GM04503 (cell line): Measurements from ENCODE around the gene RPEL1.
"Not testable (repeated sequence)": the region's sequence is repeated elsewhere in the genome, so short reads cannot be mapped to it uniquely, and the experiment has no call there.

Experiments used
- DNase-seq: peaks from one replicate; pipeline ENCODE4 v3.0.0-alpha.2; 2012; ENCODE audit warnings: low read depth

The RPEL1 gene

DNA sequence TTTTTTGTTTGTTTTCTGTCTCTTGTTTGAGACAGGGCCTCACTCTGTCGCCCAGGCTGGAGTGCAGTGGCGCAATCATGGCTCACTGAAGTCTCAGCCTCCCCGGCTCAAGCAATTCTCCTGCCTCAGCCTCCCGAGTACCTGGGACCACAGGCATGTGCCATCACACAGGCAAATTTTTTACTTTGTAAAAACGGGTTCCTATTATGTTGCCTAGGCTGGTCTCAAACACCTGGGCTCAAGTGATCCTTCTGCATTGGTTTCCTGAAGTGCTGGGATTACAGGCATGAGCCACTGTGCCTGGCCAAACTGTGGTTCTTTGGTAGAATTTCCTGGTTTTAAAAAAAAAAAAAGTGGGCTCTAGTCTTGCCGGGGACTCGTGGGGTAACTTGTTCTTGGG lies at the start of gene RPEL1:
TSS of gene RPEL1 (plus strand) at position 301 of the 400 bp plus-strand sequence. CDS start 110 bp downstream, outside the sequence.
- DNase-seq, result not testable (repeated sequence)

DNA sequence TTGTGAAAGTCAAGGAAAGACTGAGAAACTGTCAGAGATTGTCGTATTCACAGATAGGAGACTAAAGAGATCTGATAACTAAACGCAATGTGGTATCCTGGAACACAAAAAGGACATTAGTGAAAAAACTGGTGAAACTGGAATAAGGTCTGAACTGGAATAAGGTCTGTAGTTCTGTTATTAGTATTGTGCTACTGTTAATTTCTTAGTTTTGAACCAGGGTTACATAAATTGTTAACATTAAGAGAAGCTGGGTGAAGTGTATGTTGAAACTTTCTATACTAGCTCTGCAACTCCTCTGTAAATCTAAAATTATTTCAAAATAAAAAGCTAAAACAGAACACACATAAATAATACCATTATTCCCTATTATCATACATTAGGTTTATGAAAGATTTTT lies 49.2 kb upstream of the RPEL1 start:
- no peak for DNase-seq

DNA sequence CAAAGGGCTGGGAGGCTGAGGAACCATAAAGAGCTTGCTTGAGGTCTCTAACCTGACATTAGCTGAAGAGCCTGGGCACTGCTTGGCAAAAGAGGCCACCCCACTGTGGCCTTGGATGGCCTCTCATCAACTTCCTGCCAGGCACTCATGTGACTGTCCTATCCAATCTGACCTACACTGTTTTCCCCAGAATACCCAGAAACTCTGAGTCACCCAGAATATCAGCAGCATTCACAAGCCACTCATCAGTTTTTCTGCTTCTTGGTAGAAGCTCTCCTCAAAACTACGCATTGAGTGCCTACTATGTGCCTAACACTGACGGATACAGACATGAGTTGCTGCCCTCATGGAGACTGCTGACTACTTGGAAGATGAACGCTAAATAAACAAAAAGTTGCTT lies 48.5 kb upstream of the RPEL1 start:
- peak; percentile 66 for DNase-seq

DNA sequence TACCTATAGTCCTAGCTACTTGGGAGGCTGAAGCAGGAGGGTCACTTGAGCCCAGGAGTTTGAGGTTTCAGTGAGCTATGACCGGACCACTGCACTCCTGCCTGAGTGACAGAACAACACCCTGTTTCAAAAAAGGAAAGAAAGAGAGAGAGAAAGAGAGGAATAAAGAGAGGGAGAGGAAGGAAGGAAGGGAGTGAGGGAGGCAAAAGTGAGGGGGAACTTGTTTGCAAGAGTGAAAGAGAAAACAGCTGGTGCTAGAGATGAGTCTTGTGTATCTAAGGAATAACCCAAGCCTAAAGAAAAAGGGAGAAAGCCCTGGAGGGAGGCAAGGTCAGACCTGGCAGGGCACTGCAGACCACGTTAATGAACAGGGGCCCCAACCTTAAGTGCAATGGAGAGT lies 47.8 kb upstream of the RPEL1 start:
- no peak for DNase-seq

DNA sequence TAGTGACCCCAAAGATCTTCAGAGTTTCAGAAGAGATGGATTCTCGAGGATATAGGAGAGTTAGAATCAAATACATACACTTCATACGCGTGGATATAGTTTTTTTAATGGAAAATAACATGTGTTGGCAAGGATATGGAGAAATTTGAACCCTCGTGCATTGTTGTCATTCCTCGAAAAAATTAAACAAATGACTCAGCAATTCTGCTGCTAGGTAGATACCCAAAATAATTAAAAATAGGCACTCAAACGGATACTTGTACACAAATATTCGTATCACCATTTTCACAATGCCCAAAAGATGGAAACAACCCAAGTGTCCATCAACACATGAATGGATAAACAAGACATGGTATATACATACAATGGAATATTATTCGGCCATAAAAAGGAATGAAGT lies 47.0 kb upstream of the RPEL1 start:
- DNase-seq, result no peak

DNA sequence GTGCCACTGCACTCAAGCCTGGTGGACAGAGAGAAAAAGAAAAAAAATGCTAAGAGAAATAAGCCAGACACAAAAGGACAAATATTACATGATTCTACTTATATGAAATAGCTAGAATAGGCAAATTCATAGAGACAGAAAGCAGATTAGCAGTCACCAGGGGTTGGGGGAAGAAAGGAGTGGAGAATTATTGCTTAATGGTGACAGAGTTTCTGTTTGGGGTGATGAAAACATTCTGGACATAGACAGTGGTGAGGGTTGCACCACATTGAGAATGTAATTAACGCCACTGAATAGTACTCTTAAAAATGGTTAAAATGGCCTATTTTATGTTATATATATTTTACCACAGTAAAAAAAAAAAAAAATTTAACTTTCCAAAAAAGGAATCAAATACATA lies 46.2 kb upstream of the RPEL1 start:
- DNase-seq, result no peak

DNA sequence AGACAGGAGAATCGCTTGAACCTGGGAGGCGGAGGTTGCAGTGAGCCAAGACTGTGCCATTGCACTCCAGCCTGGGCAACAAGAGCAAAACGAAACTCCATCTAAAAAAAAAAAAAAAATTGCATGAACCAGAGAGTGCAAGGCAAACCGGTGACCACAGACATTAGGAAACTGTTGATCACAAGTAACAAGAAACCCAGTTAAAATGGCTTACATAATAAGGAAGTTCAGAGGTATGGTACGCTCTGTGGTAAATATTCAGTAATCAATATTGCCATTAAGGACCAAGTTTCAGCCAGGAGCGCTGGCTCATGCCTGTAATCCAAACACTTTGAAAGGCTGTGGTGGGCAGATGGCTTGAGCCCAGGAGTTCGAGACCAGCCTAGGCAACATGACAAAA lies 43.4 kb upstream of the RPEL1 start:
- DNase-seq, result no peak

DNA sequence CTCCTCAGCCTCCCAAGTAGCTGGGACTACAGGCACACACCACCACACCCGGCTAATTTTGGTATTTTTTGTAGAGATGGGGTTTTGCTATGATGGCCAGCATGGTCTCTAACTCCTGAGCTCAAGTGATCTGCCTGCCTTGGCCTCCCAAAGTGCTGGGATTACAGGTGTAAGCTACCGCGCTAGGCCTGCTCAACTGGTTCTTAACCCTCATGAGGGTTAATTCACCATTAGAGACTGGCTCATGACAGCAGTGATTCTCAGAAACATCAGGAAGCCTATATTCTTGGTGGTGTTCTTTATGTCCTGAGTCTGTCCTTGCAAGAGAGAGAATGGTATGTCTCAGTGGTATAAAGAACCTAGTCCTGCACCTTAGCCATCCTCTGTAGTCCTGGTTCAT lies 42.2 kb upstream of the RPEL1 start:
- no peak for DNase-seq

DNA sequence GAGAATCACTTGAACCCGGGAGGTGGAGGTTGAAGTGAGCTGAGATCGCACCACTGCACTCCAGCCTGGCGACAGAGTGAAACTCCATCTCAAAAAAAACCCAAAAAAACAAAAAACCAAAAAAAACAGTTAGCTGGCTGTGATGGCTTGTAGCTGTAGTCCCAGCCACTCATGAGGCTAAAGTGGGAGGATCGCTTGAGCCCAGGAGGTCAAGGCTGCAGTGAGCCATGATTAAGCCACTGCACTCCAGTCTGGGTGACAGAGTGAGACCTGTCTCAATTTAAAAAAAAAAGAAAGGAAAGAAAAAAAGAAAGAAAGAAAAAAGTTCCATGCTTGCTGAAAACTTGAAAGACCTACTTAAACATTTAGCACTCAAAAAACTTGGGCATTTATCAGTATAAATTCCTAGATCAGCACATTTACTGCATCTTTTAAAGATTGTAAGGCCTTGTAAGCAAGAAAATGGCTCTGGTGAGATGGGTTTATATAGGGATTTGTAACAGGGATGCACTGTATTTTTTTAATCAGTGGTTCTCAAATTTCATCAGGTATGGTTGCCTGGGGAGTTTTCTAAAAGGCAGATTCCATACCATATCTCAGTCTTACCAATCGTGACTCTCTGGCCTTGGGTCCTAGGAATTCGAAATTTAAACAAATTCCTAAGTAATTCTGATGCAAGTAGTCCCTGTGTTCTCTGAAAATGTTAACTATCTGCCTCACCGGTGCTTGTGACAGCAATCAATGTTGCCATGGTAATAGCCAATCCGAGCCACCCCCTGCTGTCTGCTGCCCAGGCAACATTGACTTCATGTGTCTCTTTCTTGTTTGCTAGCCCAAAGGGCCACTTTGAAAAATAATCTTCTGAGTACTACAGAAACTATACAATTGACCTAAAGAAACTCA lies 41.1 kb upstream of the RPEL1 start:
- no peak for DNase-seq

DNA sequence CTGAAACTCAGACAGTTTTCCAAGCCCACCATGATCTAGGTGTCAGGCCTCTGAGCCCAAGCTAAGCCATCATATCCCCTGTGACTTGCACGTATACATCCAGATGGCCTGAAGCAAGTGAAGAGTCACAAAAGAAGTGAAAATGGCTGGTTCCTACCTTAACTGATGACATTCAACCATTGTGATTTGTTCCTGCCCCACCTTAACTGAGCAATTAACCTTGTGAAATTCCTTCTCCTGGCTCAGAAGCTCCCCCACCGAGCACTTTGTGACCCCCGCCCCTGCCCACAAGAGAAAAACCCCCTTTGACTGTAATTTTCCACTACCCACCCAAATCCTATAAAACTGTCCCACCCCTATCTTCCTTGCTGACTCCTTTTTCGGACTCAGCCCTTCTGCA lies 40.3 kb upstream of the RPEL1 start:
- DNase-seq, result not testable (repeated sequence)

DNA sequence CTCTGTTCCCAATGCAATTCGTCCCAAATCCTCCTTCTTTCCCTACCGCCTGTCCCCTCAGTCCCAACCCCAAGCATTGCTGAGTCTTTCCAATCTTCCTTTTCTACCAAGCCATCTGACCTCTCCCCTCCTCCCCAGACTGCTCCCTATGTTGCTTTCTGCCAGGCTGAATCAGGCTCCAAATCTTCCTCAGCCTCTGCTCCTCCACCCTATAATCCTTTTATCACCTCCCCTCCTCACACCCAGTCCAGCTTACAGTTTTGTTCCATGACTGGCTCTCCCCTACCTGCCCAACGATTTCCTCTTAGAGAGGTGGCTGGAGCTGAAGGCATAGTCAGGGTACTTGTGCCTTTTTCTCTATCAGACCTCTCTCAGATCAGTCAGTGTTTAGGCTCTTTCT lies 39.0 kb upstream of the RPEL1 start:
- not testable (repeated sequence) for DNase-seq

DNA sequence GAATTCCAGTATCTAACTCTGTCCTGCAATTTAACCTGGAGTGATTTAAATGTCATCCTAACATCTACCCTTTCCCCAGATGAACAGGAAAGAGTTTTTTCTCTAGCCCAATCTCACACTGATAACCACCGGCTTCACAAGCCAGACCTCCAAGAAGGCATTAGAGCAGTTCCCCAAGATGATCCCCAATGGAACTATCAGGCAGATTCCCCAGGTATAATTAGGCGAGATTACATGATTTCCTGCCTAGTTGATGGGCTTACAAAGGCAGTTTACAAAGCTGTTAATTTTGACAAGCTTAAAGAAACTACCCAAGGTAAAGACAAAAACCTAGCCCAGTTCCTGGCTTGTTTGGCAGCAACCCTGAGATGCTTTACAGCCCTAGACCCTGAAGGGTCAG lies 38.5 kb upstream of the RPEL1 start:
- DNase-seq, result no peak

DNA sequence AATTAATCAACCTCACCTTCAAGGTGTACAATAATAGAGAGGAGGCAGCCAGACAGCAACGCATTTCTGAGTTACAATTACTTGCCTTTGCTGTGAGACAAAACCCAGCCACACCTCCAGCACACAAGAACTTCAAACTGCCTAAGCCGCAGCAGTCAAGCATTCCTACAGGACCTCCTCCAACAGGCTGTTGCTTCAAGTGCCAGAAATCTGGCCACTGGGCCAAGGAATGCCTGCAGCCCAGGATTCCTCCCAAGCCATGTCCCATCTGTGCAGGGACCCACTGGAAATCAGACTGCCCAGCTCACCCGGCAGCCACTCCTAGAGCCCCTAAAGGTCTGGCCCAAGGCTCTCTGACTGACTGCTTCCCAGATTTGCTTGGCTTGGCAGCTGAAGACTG lies 38.0 kb upstream of the RPEL1 start:
- DNase-seq, result not testable (repeated sequence)

DNA sequence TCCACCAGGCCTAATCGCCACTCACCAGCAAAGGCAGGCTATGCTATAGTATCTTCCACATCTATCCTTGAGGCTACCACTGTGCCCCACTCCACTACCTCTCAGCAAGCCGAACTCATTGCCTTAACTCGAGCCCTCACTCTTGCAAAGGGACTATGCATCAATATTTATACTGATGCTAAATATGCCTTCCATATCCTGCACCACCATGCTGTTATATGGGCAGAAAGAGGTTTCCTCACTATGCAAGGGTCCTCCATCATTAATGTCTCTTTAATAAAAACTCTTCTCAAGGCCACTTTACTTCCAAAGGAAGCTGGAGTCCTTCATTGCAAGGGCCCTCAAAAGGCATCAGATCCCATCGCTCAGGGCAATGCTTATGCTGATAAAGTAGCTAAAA lies 35.4 kb upstream of the RPEL1 start:
- DNase-seq, result not testable (repeated sequence)

DNA sequence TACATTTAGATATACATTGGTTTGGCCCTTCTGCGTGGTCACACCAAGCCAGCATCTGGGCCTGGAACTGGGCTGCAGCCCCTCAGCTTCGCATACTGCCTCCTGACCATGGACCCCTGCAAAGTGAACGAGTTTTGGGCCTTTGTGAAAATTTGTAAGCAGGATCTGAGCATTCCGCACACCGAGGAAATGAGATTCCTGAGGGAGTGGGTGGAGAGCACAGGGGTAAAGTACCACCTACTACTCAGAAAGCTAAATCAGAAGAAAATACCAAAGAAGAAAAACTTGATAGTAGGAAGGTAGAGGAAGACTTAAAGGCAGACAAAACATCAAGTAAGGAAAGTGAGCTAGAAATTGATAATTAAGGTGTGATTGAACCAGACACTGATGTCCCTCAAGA lies 30.1 kb upstream of the RPEL1 start:
- no peak for DNase-seq

DNA sequence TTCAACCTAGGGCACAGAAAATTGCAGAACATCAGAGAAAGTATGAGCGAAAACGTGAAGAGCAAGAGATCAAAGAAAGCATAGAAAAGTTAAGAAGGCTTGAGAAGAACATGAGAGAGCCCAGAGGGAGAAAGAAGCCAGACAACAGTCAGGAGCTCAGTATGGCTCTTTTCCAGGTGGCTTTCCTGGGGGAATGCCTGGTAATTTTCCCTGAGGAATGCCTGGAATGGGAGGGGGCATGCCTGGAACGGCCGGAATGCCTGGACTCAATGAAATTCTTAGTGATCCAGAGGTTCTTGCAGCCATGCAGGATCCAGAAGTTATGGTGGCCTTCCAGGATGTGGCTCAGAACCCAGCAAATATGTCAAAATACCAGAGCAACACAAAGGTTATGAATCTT lies 29.3 kb upstream of the RPEL1 start:
- DNase-seq, result not testable (repeated sequence)

DNA sequence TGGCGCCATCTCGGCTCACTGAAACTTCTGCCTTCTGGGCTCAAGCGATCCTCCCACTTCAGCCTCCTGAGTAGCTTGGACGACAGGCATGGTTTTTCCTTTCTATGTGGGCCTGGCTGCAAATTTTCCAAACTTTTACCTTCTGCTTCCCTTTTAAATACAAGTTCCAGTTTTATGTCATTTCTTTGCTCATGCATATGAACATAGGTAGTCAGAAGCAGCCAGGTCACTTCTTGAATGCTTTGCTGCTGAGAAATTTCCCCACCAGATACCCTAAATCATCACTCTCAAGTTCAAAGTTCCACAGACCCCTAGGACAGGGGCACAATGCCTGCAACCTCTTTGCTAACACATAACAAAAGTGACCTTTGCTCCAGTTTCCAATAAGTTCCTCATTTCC lies 21.6 kb upstream of the RPEL1 start:
- DNase-seq, result no peak

DNA sequence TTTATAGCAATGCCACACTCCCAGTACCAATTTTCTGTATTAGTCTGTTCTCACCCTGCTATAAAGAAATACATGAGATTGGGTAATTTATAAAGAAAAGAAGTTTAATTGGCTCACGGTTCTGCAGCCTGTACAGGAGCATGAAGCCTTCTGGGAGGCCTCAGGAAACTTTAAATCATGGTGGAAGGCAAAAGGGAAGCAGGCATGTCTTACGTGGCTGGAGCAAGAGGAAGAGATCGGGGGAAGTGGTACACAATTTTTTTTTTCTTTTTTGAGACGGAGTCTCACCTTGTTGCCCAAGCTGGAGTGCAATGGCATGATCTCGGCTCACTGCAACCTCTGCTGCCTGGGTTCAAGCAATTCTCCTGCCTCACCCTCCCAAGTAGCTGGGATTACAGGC lies 21.0 kb upstream of the RPEL1 start:
- DNase-seq, result not testable (repeated sequence)

DNA sequence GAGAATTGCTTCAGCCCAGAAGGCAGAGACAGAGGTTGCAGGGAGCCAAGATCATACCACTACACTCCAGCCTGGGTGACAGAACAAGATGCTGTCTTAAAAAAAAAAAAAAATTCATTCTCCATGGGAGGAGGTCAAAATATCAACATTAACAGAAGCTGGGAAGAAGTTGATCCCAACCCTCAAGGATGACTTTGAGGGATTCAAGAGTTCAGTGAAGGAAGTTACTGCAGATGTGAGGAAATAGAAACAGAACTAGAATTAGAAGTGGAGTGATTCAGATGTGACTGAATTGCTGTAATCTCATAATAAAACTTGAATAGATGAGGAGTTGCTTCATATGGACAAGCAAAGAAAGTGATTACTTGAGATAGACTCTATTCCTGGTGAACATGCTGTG lies 19.7 kb upstream of the RPEL1 start:
- peak; percentile 43 for DNase-seq

DNA sequence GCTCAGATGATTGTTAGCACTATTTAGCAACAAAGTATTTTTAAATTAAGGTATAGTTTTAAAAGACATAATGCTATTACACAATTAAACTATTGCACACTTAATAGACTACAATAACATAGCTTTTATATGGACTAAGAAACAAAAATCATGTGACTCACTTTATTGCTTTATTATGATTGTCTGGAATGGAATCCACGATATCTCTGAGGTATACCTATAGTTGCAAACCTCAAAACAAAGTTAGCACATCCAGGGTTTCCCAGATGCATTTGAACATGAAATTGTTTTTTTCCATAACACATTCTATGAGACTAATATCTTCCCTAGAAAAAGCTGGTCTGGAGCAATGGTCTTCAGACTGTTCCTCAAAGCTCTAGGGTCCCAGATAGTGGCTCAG lies 18.3 kb upstream of the RPEL1 start:
- DNase-seq, result no peak

DNA sequence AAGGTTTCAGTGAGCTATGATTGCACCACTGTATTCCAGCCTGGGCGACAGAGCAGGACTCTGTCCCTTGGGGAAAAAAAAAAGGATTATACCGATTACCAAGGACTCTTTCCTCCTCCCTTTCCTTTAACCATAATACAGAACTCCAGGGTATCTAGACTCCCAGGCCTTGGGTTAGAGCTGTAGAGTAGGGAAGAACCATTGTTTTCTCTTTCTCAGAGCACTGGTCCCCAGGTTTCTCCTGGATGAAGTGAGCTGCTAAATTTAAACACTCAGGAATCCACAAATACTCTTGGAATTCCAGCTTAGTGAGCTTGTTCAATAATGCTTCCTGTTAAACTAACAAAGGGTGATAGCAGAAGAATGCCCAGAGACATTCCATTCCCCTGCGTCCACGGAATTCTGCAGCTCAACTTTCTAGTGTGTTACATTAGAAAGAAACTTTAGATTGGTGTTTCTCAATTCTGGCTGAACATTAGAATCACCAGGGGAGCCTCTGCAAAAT lies 14.6 kb upstream of the RPEL1 start:
- peak; percentile 95 for DNase-seq

DNA sequence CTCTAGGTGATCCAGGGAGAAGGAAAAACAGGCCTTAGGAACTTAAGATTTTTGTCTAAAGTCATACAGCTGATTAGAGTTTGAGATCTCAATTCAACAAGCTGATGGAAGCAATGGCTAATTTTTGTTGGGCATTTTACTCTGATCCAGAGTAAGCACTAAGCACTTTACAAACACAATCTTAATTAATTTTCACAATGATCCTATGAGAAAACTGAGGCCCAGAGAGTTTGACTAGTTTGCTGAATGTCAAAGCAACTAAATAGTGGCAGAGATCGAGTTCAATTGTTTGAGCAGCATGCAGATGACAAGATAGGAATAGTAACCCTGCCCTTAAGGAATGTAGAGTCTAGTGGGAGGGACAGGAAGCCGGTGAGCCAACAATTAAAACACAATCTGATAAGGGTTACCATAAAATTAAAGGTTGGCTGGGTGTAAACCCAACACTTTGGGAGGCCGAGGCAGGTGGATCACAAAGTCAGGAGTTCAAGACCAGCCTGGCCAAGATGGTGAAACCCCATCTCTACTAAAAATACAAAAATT lies 13.5 kb upstream of the RPEL1 start:
- DNase-seq, result no peak

DNA sequence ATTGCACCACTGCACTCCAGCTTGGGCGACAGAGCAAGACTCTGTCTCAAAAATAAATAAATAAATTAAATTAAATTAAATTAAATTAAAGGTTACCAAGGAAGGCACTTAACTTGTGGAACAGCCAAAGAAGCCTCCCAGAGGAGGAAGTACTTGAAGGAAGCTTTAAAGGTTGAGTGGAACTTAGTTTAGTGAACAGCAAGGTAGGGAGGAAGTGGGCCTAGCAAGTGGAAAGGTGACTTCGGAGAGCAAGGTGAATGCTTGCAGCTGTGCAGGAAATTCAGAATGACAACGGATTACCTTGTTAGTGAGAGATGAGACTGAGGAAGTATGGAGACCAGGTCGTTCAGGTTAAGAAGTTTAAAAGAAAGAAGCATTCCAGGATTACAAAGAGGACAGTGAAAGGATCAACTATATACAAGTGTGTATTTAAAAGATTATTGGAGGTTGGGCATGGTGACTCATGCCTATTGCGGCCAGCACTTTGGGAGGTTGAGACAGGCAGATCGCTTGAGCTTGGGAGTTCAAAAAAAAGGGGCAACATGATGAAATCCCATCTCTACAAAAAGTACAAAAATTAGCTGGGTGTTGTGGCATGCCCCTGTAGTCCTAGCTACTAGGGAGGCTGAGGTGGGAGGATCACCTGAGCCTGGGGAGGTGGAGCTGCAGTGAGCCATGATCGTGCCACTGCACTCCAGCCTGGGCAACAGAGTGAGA lies 12.8 kb upstream of the RPEL1 start:
- DNase-seq, result no peak
